ENCODE data around the gene KLHL13.
"Not testable (repeated sequence)": the region's sequence is repeated elsewhere in the genome, so short reads cannot be mapped to it uniquely, and the experiment has no call there.

The KLHL13 gene

GRCh38 chrX:117992192-117992723, 124.4 kb downstream of the KLHL13 start:
- no peak for DNase-seq (ENCODE audit: low read depth)

GRCh38 chrX:117990438-117990837, 126.2 kb downstream of the KLHL13 start:
- no peak for DNase-seq (ENCODE audit: low read depth)

- DNase-seq (ENCODE audit: low read depth) = no peak
These were observed 127.1 kb downstream of the KLHL13 start for GRCh38 chrX:117989512-117989911.

- DNase-seq (ENCODE audit: low read depth) = no peak
These were observed 129.2 kb downstream of the KLHL13 start for GRCh38 chrX:117987373-117987772.

- no peak for DNase-seq (ENCODE audit: low read depth)
These were observed 131.4 kb downstream of the KLHL13 start for GRCh38 chrX:117985241-117985640.

- DNase-seq (ENCODE audit: low read depth) = no peak
These were observed 133.8 kb downstream of the KLHL13 start for GRCh38 chrX:117982694-117983392.

GRCh38 chrX:117978402-117978801, 138.2 kb downstream of the KLHL13 start:
- DNase-seq (ENCODE audit: low read depth) = no peak

GRCh38 chrX:117977526-117977925, 139.1 kb downstream of the KLHL13 start:
- no peak for DNase-seq (ENCODE audit: low read depth)

- DNase-seq (ENCODE audit: low read depth) = no peak
These were observed 143.4 kb downstream of the KLHL13 start for GRCh38 chrX:117973110-117973807.

- no peak for DNase-seq (ENCODE audit: low read depth)
These were observed 143.9 kb downstream of the KLHL13 start for GRCh38 chrX:117972711-117973109.

GRCh38 chrX:117969782-117970181, 146.8 kb downstream of the KLHL13 start:
- DNase-seq (ENCODE audit: low read depth) = no peak

- DNase-seq (ENCODE audit: low read depth) = no peak
These were observed 147.3 kb downstream of the KLHL13 start for GRCh38 chrX:117969328-117969727.

- no peak for DNase-seq (ENCODE audit: low read depth)
These were observed 157.6 kb downstream of the KLHL13 start for GRCh38 chrX:117959045-117959444.

- DNase-seq (ENCODE audit: low read depth) = no peak
These were observed 159.5 kb downstream of the KLHL13 start for GRCh38 chrX:117957128-117957527.

- not testable (repeated sequence) for DNase-seq (ENCODE audit: low read depth)
These were observed 177.3 kb downstream of the KLHL13 start for GRCh38 chrX:117939296-117939695.

GRCh38 chrX:117936118-117936517, 180.5 kb downstream of the KLHL13 start:
- no peak for DNase-seq (ENCODE audit: low read depth)

- DNase-seq (ENCODE audit: low read depth) = not testable (repeated sequence)
These were observed 186.5 kb downstream of the KLHL13 start for GRCh38 chrX:117930116-117930515.

GRCh38 chrX:117919755-117920154, 196.9 kb downstream of the KLHL13 start:
- DNase-seq (ENCODE audit: low read depth) = no peak

- no peak for DNase-seq (ENCODE audit: low read depth)
These were observed 206.4 kb downstream of the KLHL13 start for GRCh38 chrX:117910216-117910615.

GRCh38 chrX:117898226-117898625, 218.4 kb downstream of the KLHL13 start:
- DNase-seq (ENCODE audit: low read depth) = no peak

- no peak for DNase-seq (ENCODE audit: low read depth)
These were observed 221.2 kb downstream of the KLHL13 start for GRCh38 chrX:117895418-117895817.

- no peak for DNase-seq (ENCODE audit: low read depth)
These were observed 224.1 kb downstream of the KLHL13 start for GRCh38 chrX:117892469-117892868.

- no peak for DNase-seq (ENCODE audit: low read depth)
These were observed 244.8 kb downstream of the KLHL13 start for GRCh38 chrX:117871796-117872195.

All from activated T-helper 1 cell treated with Interleukin-2 at 50 U/mL for 16 hours (primary cell).